Measurements from ENCODE around the gene ARL4A. TPM values are rescaled to one million over a fixed set of nuclear protein-coding genes. Genes with fewer than 3 reads are reported as not detected.

Gene ARL4A
- total and polyA plus RNA-seq, 10 of the 15 experiments (the other 5 are each of a cell fraction or from before 2014, with no cell fraction given) = 0.35 to 4.6 (median 2.7) TPM

DNA sequence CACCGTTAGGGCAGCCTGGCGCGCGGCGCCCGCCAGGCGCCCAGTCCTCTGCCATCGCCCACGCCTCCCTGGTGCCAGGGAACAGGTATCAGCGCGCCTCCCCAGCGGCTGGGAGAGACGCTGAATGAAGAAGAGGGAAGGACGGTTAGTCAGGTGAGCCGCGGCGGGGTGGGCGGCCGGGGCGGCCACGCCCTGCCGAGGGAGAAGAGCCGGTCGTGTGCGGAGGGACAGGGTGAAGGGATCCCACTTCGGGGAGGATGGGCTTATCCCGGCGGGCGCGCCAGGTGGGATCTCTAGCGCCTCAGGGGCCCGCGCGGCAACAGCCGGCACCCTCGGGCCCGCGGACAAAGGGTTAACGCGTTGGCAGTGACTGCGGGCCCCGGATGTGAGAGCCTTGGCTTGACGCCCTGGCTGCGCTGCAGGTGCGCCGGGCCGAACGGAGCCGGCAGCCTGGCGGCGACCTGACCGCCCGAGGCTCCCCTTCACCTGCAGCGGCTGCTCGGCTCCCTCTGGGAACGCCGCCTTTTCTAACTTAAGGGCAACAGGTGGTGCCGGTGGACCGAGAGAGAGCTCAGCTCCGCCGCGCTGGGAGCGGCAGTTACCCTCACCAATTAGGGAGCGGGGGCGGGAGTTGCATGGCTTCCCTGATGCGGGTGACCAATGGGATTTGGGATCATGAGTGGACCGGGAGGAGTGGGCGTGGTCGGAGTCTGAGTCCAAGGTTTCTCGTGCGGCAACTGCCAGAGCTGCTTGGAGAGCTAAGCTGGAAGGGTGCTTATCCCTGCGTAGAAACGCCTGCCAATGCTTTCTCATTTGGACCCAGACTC, at the start of gene ARL4A (continued):
- TF ChIP-seq, protein P1, sequence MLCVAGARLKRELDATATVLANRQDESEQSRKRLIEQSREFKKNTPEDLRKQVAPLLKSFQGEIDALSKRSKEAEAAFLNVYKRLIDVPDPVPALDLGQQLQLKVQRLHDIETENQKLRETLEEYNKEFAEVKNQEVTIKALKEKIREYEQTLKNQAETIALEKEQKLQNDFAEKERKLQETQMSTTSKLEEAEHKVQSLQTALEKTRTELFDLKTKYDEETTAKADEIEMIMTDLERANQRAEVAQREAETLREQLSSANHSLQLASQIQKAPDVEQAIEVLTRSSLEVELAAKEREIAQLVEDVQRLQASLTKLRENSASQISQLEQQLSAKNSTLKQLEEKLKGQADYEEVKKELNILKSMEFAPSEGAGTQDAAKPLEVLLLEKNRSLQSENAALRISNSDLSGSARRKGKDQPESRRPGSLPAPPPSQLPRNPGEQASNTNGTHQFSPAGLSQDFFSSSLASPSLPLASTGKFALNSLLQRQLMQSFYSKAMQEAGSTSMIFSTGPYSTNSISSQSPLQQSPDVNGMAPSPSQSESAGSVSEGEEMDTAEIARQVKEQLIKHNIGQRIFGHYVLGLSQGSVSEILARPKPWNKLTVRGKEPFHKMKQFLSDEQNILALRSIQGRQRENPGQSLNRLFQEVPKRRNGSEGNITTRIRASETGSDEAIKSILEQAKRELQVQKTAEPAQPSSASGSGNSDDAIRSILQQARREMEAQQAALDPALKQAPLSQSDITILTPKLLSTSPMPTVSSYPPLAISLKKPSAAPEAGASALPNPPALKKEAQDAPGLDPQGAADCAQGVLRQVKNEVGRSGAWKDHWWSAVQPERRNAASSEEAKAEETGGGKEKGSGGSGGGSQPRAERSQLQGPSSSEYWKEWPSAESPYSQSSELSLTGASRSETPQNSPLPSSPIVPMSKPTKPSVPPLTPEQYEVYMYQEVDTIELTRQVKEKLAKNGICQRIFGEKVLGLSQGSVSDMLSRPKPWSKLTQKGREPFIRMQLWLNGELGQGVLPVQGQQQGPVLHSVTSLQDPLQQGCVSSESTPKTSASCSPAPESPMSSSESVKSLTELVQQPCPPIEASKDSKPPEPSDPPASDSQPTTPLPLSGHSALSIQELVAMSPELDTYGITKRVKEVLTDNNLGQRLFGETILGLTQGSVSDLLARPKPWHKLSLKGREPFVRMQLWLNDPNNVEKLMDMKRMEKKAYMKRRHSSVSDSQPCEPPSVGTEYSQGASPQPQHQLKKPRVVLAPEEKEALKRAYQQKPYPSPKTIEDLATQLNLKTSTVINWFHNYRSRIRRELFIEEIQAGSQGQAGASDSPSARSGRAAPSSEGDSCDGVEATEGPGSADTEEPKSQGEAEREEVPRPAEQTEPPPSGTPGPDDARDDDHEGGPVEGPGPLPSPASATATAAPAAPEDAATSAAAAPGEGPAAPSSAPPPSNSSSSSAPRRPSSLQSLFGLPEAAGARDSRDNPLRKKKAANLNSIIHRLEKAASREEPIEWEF (IDR thresholded peaks at IDR 0.05; ENCODE audit: insufficient replicate concordance, low read depth, low read length) = no peak
- TF ChIP-seq, protein P2, sequence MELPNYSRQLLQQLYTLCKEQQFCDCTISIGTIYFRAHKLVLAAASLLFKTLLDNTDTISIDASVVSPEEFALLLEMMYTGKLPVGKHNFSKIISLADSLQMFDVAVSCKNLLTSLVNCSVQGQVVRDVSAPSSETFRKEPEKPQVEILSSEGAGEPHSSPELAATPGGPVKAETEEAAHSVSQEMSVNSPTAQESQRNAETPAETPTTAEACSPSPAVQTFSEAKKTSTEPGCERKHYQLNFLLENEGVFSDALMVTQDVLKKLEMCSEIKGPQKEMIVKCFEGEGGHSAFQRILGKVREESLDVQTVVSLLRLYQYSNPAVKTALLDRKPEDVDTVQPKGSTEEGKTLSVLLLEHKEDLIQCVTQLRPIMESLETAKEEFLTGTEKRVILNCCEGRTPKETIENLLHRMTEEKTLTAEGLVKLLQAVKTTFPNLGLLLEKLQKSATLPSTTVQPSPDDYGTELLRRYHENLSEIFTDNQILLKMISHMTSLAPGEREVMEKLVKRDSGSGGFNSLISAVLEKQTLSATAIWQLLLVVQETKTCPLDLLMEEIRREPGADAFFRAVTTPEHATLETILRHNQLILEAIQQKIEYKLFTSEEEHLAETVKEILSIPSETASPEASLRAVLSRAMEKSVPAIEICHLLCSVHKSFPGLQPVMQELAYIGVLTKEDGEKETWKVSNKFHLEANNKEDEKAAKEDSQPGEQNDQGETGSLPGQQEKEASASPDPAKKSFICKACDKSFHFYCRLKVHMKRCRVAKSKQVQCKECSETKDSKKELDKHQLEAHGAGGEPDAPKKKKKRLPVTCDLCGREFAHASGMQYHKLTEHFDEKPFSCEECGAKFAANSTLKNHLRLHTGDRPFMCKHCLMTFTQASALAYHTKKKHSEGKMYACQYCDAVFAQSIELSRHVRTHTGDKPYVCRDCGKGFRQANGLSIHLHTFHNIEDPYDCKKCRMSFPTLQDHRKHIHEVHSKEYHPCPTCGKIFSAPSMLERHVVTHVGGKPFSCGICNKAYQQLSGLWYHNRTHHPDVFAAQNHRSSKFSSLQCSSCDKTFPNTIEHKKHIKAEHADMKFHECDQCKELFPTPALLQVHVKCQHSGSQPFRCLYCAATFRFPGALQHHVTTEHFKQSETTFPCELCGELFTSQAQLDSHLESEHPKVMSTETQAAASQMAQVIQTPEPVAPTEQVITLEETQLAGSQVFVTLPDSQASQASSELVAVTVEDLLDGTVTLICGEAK (IDR thresholded peaks at IDR 0.05; ENCODE audit: borderline replicate concordance) = no peak
- no peak for TF ChIP-seq ESRRA (IDR thresholded peaks at IDR 0.05; ENCODE audit: low read length)
- TF ChIP-seq SMARCA5 (IDR thresholded peaks at IDR 0.05) = no peak
- peak; percentile 31 for TF ChIP-seq FOS (IDR thresholded peaks at IDR 0.05; ENCODE audit: borderline replicate concordance, extremely low read depth, insufficient read length)
- no peak for TF ChIP-seq FOXK2 (IDR thresholded peaks at IDR 0.05)
- TF ChIP-seq TCF12 (IDR thresholded peaks at IDR 0.05; ENCODE audit: low read depth, low read length) = peak; percentile 5; the same call in 1 of the 2 replicates
- no peak for TF ChIP-seq GATAD2B (conservative IDR thresholded peaks at IDR 0.05; ENCODE audit: low read depth)
- TF ChIP-seq MXI1 (IDR thresholded peaks at IDR 0.05; ENCODE audit: low read depth, low read length) = 0 out of 2 replicates have a peak, but pooled peaks have one; percentile 9
- TF ChIP-seq, protein P3, sequence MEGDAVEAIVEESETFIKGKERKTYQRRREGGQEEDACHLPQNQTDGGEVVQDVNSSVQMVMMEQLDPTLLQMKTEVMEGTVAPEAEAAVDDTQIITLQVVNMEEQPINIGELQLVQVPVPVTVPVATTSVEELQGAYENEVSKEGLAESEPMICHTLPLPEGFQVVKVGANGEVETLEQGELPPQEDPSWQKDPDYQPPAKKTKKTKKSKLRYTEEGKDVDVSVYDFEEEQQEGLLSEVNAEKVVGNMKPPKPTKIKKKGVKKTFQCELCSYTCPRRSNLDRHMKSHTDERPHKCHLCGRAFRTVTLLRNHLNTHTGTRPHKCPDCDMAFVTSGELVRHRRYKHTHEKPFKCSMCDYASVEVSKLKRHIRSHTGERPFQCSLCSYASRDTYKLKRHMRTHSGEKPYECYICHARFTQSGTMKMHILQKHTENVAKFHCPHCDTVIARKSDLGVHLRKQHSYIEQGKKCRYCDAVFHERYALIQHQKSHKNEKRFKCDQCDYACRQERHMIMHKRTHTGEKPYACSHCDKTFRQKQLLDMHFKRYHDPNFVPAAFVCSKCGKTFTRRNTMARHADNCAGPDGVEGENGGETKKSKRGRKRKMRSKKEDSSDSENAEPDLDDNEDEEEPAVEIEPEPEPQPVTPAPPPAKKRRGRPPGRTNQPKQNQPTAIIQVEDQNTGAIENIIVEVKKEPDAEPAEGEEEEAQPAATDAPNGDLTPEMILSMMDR (IDR thresholded peaks at IDR 0.05 in 2 of 3, conservative IDR thresholded peaks at IDR 0.05 in 1 of 3; ENCODE audit: control insufficient read depth in 2 of 3, extremely low read depth in 1 of 3, insufficient read depth in 1 of 3, low read depth in 3 of 3, low read length in 3 of 3) = peak in 2 of 3 experiments; percentile 17 to 36; a peak in 3 of 6 replicates
- TF ChIP-seq DPF2 (IDR thresholded peaks at IDR 0.05) = 0 out of 2 replicates have a peak, but pooled peaks have one; percentile 34
- TF ChIP-seq RAD51 (IDR thresholded peaks at IDR 0.05) = no peak
- no peak for TF ChIP-seq ZZZ3 (IDR thresholded peaks at IDR 0.05; ENCODE audit: control insufficient read depth, insufficient read length, low read depth)
- no peak for TF ChIP-seq TBL1XR1 (IDR thresholded peaks at IDR 0.05; ENCODE audit: low read depth, low read length)
- TF ChIP-seq SP1 (IDR thresholded peaks at IDR 0.05; ENCODE audit: low read depth, low read length) = peak; percentile 72
- peak; percentile 44; the same call in 1 of the 2 replicates for TF ChIP-seq RAD21 (IDR thresholded peaks at IDR 0.05; ENCODE audit: insufficient read depth, low read depth, low read length)
- TF ChIP-seq NFYB (IDR thresholded peaks at IDR 0.05; ENCODE audit: insufficient read depth, low read depth, low read length) = peak; percentile 92
- TF ChIP-seq STAT3 (IDR thresholded peaks at IDR 0.05; ENCODE audit: low read depth, low read length) = no peak
- TF ChIP-seq CREB1 (IDR thresholded peaks at IDR 0.05; ENCODE audit: low read depth) = 0 out of 2 replicates have a peak, but pooled peaks have one; percentile 11
